Activated CD4-positive, alpha-beta T cell treated with anti-CD3 and anti-CD28 coated beads for 1 hour (primary cell): ENCODE data around the gene FUT3.
"Not testable (repeated sequence)": the region's sequence is repeated elsewhere in the genome, so short reads cannot be mapped to it uniquely, and the experiment has no call there.

Source experiments
- DNase-seq: peaks from one replicate; pipeline ENCODE4 v3.0.0-alpha.2; 2020

FUT3 gene

GRCh38 chr19:5851302-5851701, at the start of gene FUT3:
FUT3 (minus strand) TSS chr19:5851449.
- no peak for DNase-seq

- no peak for DNase-seq
These were observed 49.7 kb upstream of the FUT3 start for GRCh38 chr19:5900976-5901375.

- DNase-seq = no peak
These were observed 48.7 kb upstream of the FUT3 start for GRCh38 chr19:5899728-5900526.

- DNase-seq = no peak
These were observed 46.1 kb upstream of the FUT3 start for GRCh38 chr19:5897189-5897969.

- no peak for DNase-seq
These were observed 45.3 kb upstream of the FUT3 start for GRCh38 chr19:5896365-5897076.

- DNase-seq = no peak
These were observed 44.6 kb upstream of the FUT3 start for GRCh38 chr19:5895890-5896289.

- no peak for DNase-seq
These were observed 44.2 kb upstream of the FUT3 start for GRCh38 chr19:5895409-5895808.

GRCh38 chr19:5894704-5895349, 43.6 kb upstream of the FUT3 start:
- DNase-seq = no peak

GRCh38 chr19:5893907-5894703, 42.9 kb upstream of the FUT3 start:
- DNase-seq = no peak

GRCh38 chr19:5893296-5893903, 42.2 kb upstream of the FUT3 start:
- DNase-seq = no peak

GRCh38 chr19:5892772-5893275, 41.6 kb upstream of the FUT3 start:
- no peak for DNase-seq

- DNase-seq = no peak
These were observed 40.9 kb upstream of the FUT3 start for GRCh38 chr19:5891938-5892771.

- no peak for DNase-seq
These were observed 40.3 kb upstream of the FUT3 start for GRCh38 chr19:5891572-5891937.

GRCh38 chr19:5890099-5890498, 38.9 kb upstream of the FUT3 start:
- DNase-seq = no peak

GRCh38 chr19:5889288-5889971, 38.2 kb upstream of the FUT3 start:
- no peak for DNase-seq

- DNase-seq = not testable (repeated sequence)
These were observed 33.0 kb upstream of the FUT3 start for GRCh38 chr19:5884065-5884811.

- DNase-seq = not testable (repeated sequence)
These were observed 32.1 kb upstream of the FUT3 start for GRCh38 chr19:5883157-5883873.

- DNase-seq = no peak
These were observed 31.2 kb upstream of the FUT3 start for GRCh38 chr19:5882421-5882968.
